Sigmoid colon (tissue), 7 donors: ENCODE measurements around the gene PARD3. TPM values are rescaled to one million over a fixed set of nuclear protein-coding genes. Genes with fewer than 3 reads are reported as not detected.

ENCODE experiments used
- DNase-seq: peaks from one replicate; pipeline ENCODE4 v3.0.0-alpha.2; 2019
- H3K27ac ChIP-seq, 4 donors: fragments of 200-600 bp; sonication (generic); one replicate each; pipeline ENCODE4 v1.5.1; 2016 to 2019; ENCODE audit warnings: mild to moderate bottlenecking in 1 of 4
- H3K27me3 ChIP-seq, 3 donors: fragments of 200-600 bp; sonication (generic); one replicate each; pipeline ENCODE4 v1.5.1; 2019; ENCODE audit warnings: mild to moderate bottlenecking in 1 of 3
- H3K36me3 ChIP-seq, 4 donors: fragments of 200-600 bp; sonication (generic); one replicate each; pipeline ENCODE4 v1.5.1; 2016 to 2019
- H3K4me1 ChIP-seq, 4 donors: fragments of 200-600 bp; sonication (generic); one replicate each; pipeline ENCODE4 v1.5.1; 2017 to 2019
- H3K4me3 ChIP-seq, 4 donors: fragments of 200-600 bp; sonication (generic); one replicate each; pipeline ENCODE4 v1.5.1; 2017 to 2019; ENCODE audit warnings: mild to moderate bottlenecking in 2 of 4, moderate library complexity in 1 of 4
- H3K9me3 ChIP-seq, 4 donors: fragments of 200-600 bp in 3 of 4; sonication (generic) in 3 of 4; one replicate each; pipeline versions ENCODE4 v1.5.1 to v1.6.1; 2013 to 2019
- CTCF ChIP-seq, 4 experiments: fragments of 450-650 bp in 3 of 4; fragments of 200-600 bp in 1 of 4; IDR thresholded peaks; one replicate each; pipeline ENCODE4 v1.5.1; 2016 to 2019; ENCODE audit warnings: antibody characterized with exemption in 4 of 4, mild to moderate bottlenecking in 3 of 4, moderate library complexity in 2 of 4
- EP300 ChIP-seq, 4 donors: sonication (generic); formaldehyde crosslinking; IDR thresholded peaks; one replicate each; pipeline ENCODE4 v1.6.1; 2017; ENCODE audit warnings: antibody characterized with exemption in 4 of 4
- POLR2A ChIP-seq, 2 donors: fragments of 450-650 bp; IDR thresholded peaks; one replicate each; pipeline ENCODE4 v1.6.1; 2016; ENCODE audit warnings: antibody characterized with exemption in 2 of 2, mild to moderate bottlenecking in 2 of 2, moderate library complexity in 2 of 2
- POLR2AphosphoS5 ChIP-seq, 4 donors: sonication (generic); formaldehyde crosslinking; IDR thresholded peaks; one replicate each; pipeline ENCODE4 v1.6.1; 2017; ENCODE audit warnings: antibody characterized with exemption in 4 of 4
- WGBS, 2 donors: extraction: QIAGEN DNeasy Blood & Tissue Kit; methylation state at CpG; one replicate each; pipeline ENCODE4 v1.1.7; 2013; 5-methylcytosine and 5-hydroxymethylcytosine counted together
- intact Hi-C: fragments of 100-400 bp; cut with DNase I; formaldehyde crosslinking; loops from one replicate; pipeline ENCODE4 v1.15.1; 2023
- polyA plus RNA-seq, 3 donors: library from polyadenylated mRNA; stranded (reverse); fragments of 200-250 nt; gene quantifications; one replicate each; pipeline ENCODE4 v1.2.3, GENCODE V29; 2013
- total RNA-seq, 4 donors: library from RNA; depleted of rRNA; stranded (reverse); fragments of >200 nt; gene quantifications; one replicate each; pipeline ENCODE4 v1.1.0, GENCODE V29; 2016
- donor health status: healthy with polysubstance abuse.
- donor health status: Bipolar disorder and iron deficiency.
- donor health status: healthy.

PARD3 gene
- total and polyA plus RNA-seq, 7 donors, result 17.5 to 96.4 (median 75.9) TPM

- Histone ChIP-seq H3K27me3 (no peaks in the 10 kb centered on the region), H3K36me3 (no peaks in the 10 kb centered on the region), H3K9me3 (no peaks in the 10 kb centered on the region), H3K4me1 (peaks cover 0 to 41% (median 14%) of the 10 kb centered on the region in 4 donors), H3K27ac (peak overlapping the region in 1 of 4 donors; percentile 4), H3K4me3 (no peak overlapping the region)
- whole genome bisulfite sequencing, 2 donors, result 68 to 77% methylated on average over 3 of the region's 3 CpGs
- no peak for TF ChIP-seq POLR2A (IDR thresholded peaks at IDR 0.05)
- no peak for TF ChIP-seq CTCF (IDR thresholded peaks at IDR 0.05)
- TF ChIP-seq POLR2AphosphoS5 (IDR thresholded peaks at IDR 0.05), result no peak
- no peak for TF ChIP-seq EP300 (IDR thresholded peaks at IDR 0.05)
- DNase-seq, result no peak
- intact Hi-C loops, result no loop called here
Measured at GRCh38 chr10:34627741-34628140, 187.4 kb downstream of the PARD3 start.

DNA sequence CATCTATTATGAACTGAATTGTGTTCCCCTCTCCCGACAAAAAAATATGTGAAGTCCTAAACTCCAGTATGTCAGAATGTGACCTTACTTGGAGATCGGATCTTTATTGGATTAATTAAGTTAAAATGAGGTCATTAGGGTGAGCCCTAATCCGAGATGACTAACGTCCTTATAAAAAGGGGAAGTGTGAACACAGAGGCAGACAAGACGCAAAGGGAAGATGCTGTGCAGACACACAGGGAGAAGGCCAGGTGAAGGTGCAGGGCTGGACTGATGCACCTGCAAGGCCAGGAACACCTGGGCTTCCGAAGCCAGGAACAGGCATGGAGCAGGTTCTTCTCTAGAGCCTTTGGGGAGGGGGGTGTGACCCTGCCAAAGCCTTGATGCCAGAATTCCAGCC, 187.8 kb downstream of the PARD3 start:
- intact Hi-C loops, result no loop called here
- no peaks in the 10 kb centered on the region for H3K9me3 ChIP-seq
- no peak for TF ChIP-seq POLR2A (IDR thresholded peaks at IDR 0.05)
- no peak for TF ChIP-seq EP300 (IDR thresholded peaks at IDR 0.05)
- no peak for TF ChIP-seq CTCF (IDR thresholded peaks at IDR 0.05)
- no peak for TF ChIP-seq POLR2AphosphoS5 (IDR thresholded peaks at IDR 0.05)
- peaks cover 0 to 41% (median 14%) of the 10 kb centered on the region in 4 donors for H3K4me1 ChIP-seq
- DNase-seq, result no peak
- no peaks in the 10 kb centered on the region for H3K36me3 ChIP-seq
- H3K27me3 ChIP-seq, result no peaks in the 10 kb centered on the region
- H3K27ac ChIP-seq, result no peak overlapping the region
- no peak overlapping the region for H3K4me3 ChIP-seq
- WGBS, 2 donors, result 76 to 86% methylated on average over 6 of the region's 6 CpGs

GRCh38 chr10:34626158-34626880, 188.8 kb downstream of the PARD3 start:
- Histone ChIP-seq H3K4me3 (no peak overlapping the region), H3K4me1 (peaks cover 0 to 41% (median 14%) of the 10 kb centered on the region in 4 donors), H3K36me3 (no peaks in the 10 kb centered on the region), H3K27me3 (no peaks in the 10 kb centered on the region), H3K27ac (no peak overlapping the region), H3K9me3 (no peaks in the 10 kb centered on the region)
- DNase-seq, result no peak
- TF ChIP-seq EP300 (IDR thresholded peaks at IDR 0.05), result no peak
- TF ChIP-seq CTCF (IDR thresholded peaks at IDR 0.05), result no peak
- TF ChIP-seq POLR2AphosphoS5 (IDR thresholded peaks at IDR 0.05), result no peak
- no peak for TF ChIP-seq POLR2A (IDR thresholded peaks at IDR 0.05)
- 82 to 89% methylated on average over 3 of the region's 3 CpGs for whole genome bisulfite sequencing, 2 donors
- intact Hi-C loops, result no loop called here

GRCh38 chr10:34624323-34625153, 190.6 kb downstream of the PARD3 start:
- H3K27ac ChIP-seq, result peak overlapping the region in 1 of 4 donors; percentile 16

More at GRCh38 chr10:34624323-34625153, 190.6 kb downstream of the PARD3 start:
- Histone ChIP-seq H3K9me3 (no peaks in the 10 kb centered on the region), H3K27me3 (no peaks in the 10 kb centered on the region), H3K4me3 (no peak overlapping the region), H3K4me1 (peaks cover 0 to 41% (median 14%) of the 10 kb centered on the region in 4 donors), H3K36me3 (no peaks in the 10 kb centered on the region)
- DNase-seq, result no peak
- TF ChIP-seq CTCF (IDR thresholded peaks at IDR 0.05) (no peak), EP300 (IDR thresholded peaks at IDR 0.05) (no peak)
- 92 to 93% methylated on average over 12 of the region's 12 CpGs for WGBS, 2 donors
- intact Hi-C loops, result no loop called here
